ENCODE measurements around the gene SHISA4. TPM values are rescaled to one million over a fixed set of nuclear protein-coding genes. Genes with fewer than 3 reads are reported as not detected.

The SHISA4 gene
- total and polyA plus RNA-seq, 2 of the 8 experiments (the other 6 are each of a cell fraction or from before 2014, with no cell fraction given), result 7.8 to 28.9 TPM

- peak in 1 of 2 experiments; percentile 59; a peak in 1 of 3 replicates for TF ChIP-seq EP300 (IDR thresholded peaks at IDR 0.05; ENCODE audit: borderline replicate concordance in 1 of 2, low read depth in 2 of 2, low read length in 2 of 2)
- TF ChIP-seq POU5F1 (IDR thresholded peaks at IDR 0.05; ENCODE audit: low read depth, low read length), result no peak
- peak; percentile 97 for TF ChIP-seq JUN (IDR thresholded peaks at IDR 0.05; ENCODE audit: low read depth, low read length)
- peak; percentile 21; the same call in 1 of the 2 replicates for TF ChIP-seq USF2 (IDR thresholded peaks at IDR 0.05; ENCODE audit: low read length)
- TF ChIP-seq MAFK (IDR thresholded peaks at IDR 0.05; ENCODE audit: low read depth, low read length), result peak; percentile 6; the same call in 1 of the 2 replicates
- TF ChIP-seq ZNF274 (IDR thresholded peaks at IDR 0.05; ENCODE audit: borderline replicate concordance, extremely low read depth, low read length), result no peak
- 0 out of 2 replicates have a peak, but pooled peaks have one; percentile 25 for TF ChIP-seq EGR1 (IDR thresholded peaks at IDR 0.05; ENCODE audit: borderline replicate concordance, low read depth, low read length)
- TF ChIP-seq SP4 (IDR thresholded peaks at IDR 0.05; ENCODE audit: low read length), result 0 out of 2 replicates have a peak, but pooled peaks have one; percentile 80
- TF ChIP-seq, protein P1, sequence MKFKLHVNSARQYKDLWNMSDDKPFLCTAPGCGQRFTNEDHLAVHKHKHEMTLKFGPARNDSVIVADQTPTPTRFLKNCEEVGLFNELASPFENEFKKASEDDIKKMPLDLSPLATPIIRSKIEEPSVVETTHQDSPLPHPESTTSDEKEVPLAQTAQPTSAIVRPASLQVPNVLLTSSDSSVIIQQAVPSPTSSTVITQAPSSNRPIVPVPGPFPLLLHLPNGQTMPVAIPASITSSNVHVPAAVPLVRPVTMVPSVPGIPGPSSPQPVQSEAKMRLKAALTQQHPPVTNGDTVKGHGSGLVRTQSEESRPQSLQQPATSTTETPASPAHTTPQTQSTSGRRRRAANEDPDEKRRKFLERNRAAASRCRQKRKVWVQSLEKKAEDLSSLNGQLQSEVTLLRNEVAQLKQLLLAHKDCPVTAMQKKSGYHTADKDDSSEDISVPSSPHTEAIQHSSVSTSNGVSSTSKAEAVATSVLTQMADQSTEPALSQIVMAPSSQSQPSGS (IDR thresholded peaks at IDR 0.05; ENCODE audit: low read length), result peak; percentile 100
- no peak for TF ChIP-seq BCL11A (IDR thresholded peaks at IDR 0.05; ENCODE audit: low read depth in 2 of 2, low read length in 2 of 2)
- 0 out of 2 replicates have a peak, but pooled peaks have one; percentile 53 for TF ChIP-seq TCF12 (IDR thresholded peaks at IDR 0.05; ENCODE audit: low read depth, low read length)
- peak; percentile 98 to 99 for TF ChIP-seq RAD21 (IDR thresholded peaks at IDR 0.05 in 1 of 2, conservative IDR thresholded peaks at IDR 0.05 in 1 of 2; ENCODE audit: low read depth in 2 of 2, low read length in 2 of 2)
- peak in 1 of 2 experiments; percentile 80; a peak in 2 of 4 replicates for TF ChIP-seq SIN3A (conservative IDR thresholded peaks at IDR 0.05 in 1 of 2, IDR thresholded peaks at IDR 0.05 in 1 of 2; ENCODE audit: low read depth in 1 of 2, low read length in 2 of 2)
- no peak for TF ChIP-seq KDM4A (IDR thresholded peaks at IDR 0.05; ENCODE audit: low read depth, low read length, severe bottlenecking)
- no peak for TF ChIP-seq HDAC2 (IDR thresholded peaks at IDR 0.05; ENCODE audit: borderline replicate concordance in 1 of 2, low read depth in 2 of 2, low read length in 2 of 2)
- TF ChIP-seq RXRA (IDR thresholded peaks at IDR 0.05; ENCODE audit: insufficient read depth, low read depth, low read length), result 0 out of 2 replicates have a peak, but pooled peaks have one; percentile 63
- peak; percentile 33; the same call in 1 of the 2 replicates for TF ChIP-seq TBP (IDR thresholded peaks at IDR 0.05; ENCODE audit: low read depth, low read length)
- peak; percentile 80 for TF ChIP-seq CEBPB (IDR thresholded peaks at IDR 0.05; ENCODE audit: low read depth, low read length)
These were observed 7.5 kb downstream of the SHISA4 start (continued) for GRCh38 chr1:201895913-201896807.

Measured in H1 (cell line).